ENCODE measurements around the gene HRG. TPM values are rescaled to one million over a fixed set of nuclear protein-coding genes. Genes with fewer than 3 reads are reported as not detected.

The HRG gene
- polyA plus RNA-seq, 1 donor (not counting 4 experiments of a cell fraction or from before 2014, with no cell fraction given) = 0.03 TPM

DNA sequence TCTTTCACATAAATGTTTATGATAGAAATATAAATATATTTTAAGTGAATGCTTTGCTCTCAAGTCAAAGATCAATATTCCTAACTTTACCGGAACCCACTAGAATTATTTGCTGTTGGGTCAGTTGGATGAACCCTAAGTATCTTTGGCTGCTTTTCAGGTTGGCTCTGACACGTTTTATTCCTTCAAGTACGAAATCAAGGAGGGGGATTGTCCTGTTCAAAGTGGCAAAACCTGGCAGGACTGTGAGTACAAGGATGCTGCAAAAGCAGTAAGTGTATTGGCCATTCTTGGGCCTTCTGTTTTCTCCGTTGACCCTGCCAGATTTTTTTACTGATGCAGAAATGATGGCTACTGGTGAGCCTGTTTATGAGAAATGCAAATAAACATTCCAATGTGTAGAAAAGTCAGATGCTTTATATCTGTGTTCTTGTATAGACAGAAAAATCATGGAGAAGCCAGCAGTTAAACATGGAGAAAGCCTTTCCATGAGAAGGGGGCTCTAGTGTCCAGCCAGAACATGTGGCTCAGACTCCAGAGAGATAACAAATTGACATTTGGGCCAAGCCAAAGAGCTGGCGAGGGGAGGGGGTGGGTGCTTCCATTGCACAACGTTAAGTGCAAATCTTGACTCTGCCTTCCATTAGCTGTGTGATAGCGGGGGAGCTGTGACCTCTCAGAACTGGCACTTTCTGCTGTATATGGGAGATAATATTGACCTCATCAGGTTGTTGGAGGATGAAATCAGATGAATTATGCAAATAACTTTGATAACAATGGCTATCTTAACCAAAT, 54.3 kb downstream of the HRG start:
- no peak for DNase-seq (ENCODE audit: low read depth, low spot score)
- H2AFZ ChIP-seq (ENCODE audit: control insufficient read depth, low read length) = no peak overlapping the region
- no peaks in the 10 kb centered on the region for H3K79me2 ChIP-seq (ENCODE audit: control insufficient read depth, insufficient read depth, low read length)
- no peaks in the 10 kb centered on the region for H3K27me3 ChIP-seq (ENCODE audit: control insufficient read depth, extremely low read depth, insufficient read depth, low read length)
- no peak overlapping the region for H3K4me3 ChIP-seq (ENCODE audit: control insufficient read depth in 2 of 3, extremely low read depth in 1 of 3, insufficient read depth in 2 of 3, low read depth in 1 of 3, low read length in 3 of 3)
- no peak for TF ChIP-seq EZH2 (IDR thresholded peaks at IDR 0.05; ENCODE audit: low read length)
- TF ChIP-seq, protein P1, sequence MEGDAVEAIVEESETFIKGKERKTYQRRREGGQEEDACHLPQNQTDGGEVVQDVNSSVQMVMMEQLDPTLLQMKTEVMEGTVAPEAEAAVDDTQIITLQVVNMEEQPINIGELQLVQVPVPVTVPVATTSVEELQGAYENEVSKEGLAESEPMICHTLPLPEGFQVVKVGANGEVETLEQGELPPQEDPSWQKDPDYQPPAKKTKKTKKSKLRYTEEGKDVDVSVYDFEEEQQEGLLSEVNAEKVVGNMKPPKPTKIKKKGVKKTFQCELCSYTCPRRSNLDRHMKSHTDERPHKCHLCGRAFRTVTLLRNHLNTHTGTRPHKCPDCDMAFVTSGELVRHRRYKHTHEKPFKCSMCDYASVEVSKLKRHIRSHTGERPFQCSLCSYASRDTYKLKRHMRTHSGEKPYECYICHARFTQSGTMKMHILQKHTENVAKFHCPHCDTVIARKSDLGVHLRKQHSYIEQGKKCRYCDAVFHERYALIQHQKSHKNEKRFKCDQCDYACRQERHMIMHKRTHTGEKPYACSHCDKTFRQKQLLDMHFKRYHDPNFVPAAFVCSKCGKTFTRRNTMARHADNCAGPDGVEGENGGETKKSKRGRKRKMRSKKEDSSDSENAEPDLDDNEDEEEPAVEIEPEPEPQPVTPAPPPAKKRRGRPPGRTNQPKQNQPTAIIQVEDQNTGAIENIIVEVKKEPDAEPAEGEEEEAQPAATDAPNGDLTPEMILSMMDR (optimal IDR thresholded peaks at IDR 0.05 in 1 of 3, IDR thresholded peaks at IDR 0.05 in 1 of 3, conservative IDR thresholded peaks at IDR 0.05 in 1 of 3; ENCODE audit: extremely low read depth in 1 of 3, insufficient read depth in 2 of 3, low read length in 3 of 3) = no peak
- H3K4me2 ChIP-seq (ENCODE audit: control insufficient read depth, extremely low read depth, insufficient read depth, low read depth, low read length) = no peak overlapping the region
- no peaks in the 10 kb centered on the region for H3K9me1 ChIP-seq (ENCODE audit: control insufficient read depth, extremely low read depth, insufficient read depth, low read length)
- no peaks in the 10 kb centered on the region for H4K20me1 ChIP-seq (ENCODE audit: control insufficient read depth, extremely low read depth, insufficient read depth, low read length)
- H3K36me3 ChIP-seq (ENCODE audit: control insufficient read depth in 2 of 2, extremely low read depth in 1 of 2, insufficient read depth in 2 of 2, low read length in 2 of 2) = no peaks in the 10 kb centered on the region
- FAIRE-seq = no peak
- H3K9me3 ChIP-seq (ENCODE audit: control insufficient read depth, low read depth, low read length) = no peaks in the 10 kb centered on the region
- no peak overlapping the region for H3K9ac ChIP-seq (ENCODE audit: control insufficient read depth, extremely low read depth, insufficient read depth, low read length)
- no peaks in the 10 kb centered on the region for H3K4me1 ChIP-seq (ENCODE audit: control insufficient read depth, extremely low read depth, insufficient read depth, low read length)
- dilution Hi-C loops (cut with MboI; ENCODE audit: extremely low pct_ligation_motif_present, low sequenced_read_pairs) = no loop called here
- no peak overlapping the region for H3K27ac ChIP-seq (ENCODE audit: control insufficient read depth, insufficient read depth, low read length)

DNA sequence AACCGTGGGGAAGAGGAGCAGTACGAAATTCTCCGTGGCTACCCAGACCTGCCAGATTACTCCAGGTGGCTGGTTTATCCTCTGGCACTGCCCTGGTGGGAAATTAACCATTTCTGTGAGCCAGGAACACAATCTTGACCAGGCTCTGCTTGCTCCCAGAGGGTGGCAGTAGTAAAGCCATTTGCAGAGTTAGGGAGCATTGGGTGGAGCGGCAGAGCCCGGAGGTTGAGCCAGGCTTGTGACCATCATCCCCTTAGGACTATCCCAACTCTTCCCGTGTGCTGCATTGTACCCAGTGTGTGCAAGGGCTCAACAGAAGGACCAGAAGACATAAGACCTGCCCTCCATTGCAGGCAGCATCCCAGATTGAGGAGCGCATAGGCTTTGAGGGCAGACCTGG, 56.6 kb downstream of the HRG start:
- Histone ChIP-seq H3K36me3 (ENCODE audit: control insufficient read depth in 2 of 2, extremely low read depth in 1 of 2, insufficient read depth in 2 of 2, low read length in 2 of 2) (no peaks in the 10 kb centered on the region), H3K4me3 (ENCODE audit: control insufficient read depth in 2 of 3, extremely low read depth in 1 of 3, insufficient read depth in 2 of 3, low read depth in 1 of 3, low read length in 3 of 3) (no peak overlapping the region), H3K9ac (ENCODE audit: control insufficient read depth, extremely low read depth, insufficient read depth, low read length) (no peak overlapping the region), H3K79me2 (ENCODE audit: control insufficient read depth, insufficient read depth, low read length) (no peaks in the 10 kb centered on the region), H4K20me1 (ENCODE audit: control insufficient read depth, extremely low read depth, insufficient read depth, low read length) (no peaks in the 10 kb centered on the region), H3K4me1 (ENCODE audit: control insufficient read depth, extremely low read depth, insufficient read depth, low read length) (no peaks in the 10 kb centered on the region), H3K27ac (ENCODE audit: control insufficient read depth, insufficient read depth, low read length) (no peak overlapping the region), H3K4me2 (ENCODE audit: control insufficient read depth, extremely low read depth, insufficient read depth, low read depth, low read length) (no peak overlapping the region), H3K9me1 (ENCODE audit: control insufficient read depth, extremely low read depth, insufficient read depth, low read length) (no peaks in the 10 kb centered on the region), H3K9me3 (ENCODE audit: control insufficient read depth, low read depth, low read length) (no peaks in the 10 kb centered on the region), H3K27me3 (ENCODE audit: control insufficient read depth, extremely low read depth, insufficient read depth, low read length) (no peaks in the 10 kb centered on the region), H2AFZ (ENCODE audit: control insufficient read depth, low read length) (no peak overlapping the region)
- dilution Hi-C loops (cut with MboI; ENCODE audit: extremely low pct_ligation_motif_present, low sequenced_read_pairs) = no loop called here
- TF ChIP-seq EZH2 (IDR thresholded peaks at IDR 0.05; ENCODE audit: low read length) = no peak
- TF ChIP-seq, protein P1 (optimal IDR thresholded peaks at IDR 0.05 in 1 of 3, IDR thresholded peaks at IDR 0.05 in 1 of 3, conservative IDR thresholded peaks at IDR 0.05 in 1 of 3; ENCODE audit: extremely low read depth in 1 of 3, insufficient read depth in 2 of 3, low read length in 3 of 3) = peak; percentile 10 to 58 (median 12)
- FAIRE-seq (no peak), DNase-seq (ENCODE audit: low read depth, low spot score) (no peak)

Data from keratinocyte (primary cell).